HS-27A (cell line): ENCODE results near the gene RPS16.
A peak's percentile ranks its signal among the peaks of the same experiment; 100 is the strongest.
"Not testable (repeated sequence)": the region's sequence is repeated elsewhere in the genome, so short reads cannot be mapped to it uniquely, and the experiment has no call there.

Experiments
- DNase-seq: peaks from one replicate; pipeline ENCODE4 v3.0.0-alpha.2; 2012; ENCODE audit warnings: low read depth, missing footprints

Gene RPS16

DNA sequence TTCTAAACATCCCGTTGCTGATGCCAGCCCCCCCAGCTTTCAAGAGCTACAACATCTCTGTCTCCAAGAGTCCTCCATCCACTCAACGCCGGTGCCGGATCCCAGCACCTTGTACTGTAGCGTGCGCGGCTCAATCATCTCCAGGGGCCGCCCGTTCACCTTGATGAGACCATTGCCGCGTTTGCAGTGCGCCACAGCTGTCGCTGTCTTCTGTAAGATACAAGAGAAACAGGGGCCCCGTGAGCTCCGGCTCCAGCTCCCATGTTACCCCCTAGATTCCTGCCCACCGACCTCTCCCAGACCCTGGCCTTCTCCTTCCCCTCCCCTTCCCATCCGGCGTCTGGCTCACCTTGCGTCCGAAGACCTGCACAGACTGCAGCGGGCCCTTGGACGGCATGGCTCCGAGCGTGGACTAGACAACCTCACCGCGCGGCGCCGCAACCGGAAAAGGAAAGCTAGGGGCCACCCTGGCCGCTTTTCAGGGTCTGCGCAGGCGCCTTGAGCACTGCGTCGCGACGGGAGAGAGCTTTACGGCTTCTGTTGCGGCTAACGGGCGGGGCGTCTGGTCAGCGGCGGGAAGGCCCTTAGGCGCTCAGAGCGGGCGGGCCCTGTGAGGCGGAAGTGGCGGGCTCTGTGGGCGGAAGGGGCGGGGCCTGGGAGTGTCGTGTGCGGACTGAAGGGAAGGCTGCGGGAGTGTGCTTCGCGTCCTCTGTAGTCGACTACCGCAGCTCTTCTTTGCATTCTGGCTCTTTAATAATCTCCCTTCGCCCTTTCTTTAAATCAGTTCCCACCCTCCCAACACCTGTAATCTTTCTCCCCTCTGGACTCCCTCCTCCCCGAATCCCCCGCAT is at the start of gene RPS16:
RPS16 (minus strand) TSS at position 451 of the 851 bp plus-strand sequence; CDS start at position 397, 54 bp downstream.
- DNase-seq: peak; percentile 98

DNA sequence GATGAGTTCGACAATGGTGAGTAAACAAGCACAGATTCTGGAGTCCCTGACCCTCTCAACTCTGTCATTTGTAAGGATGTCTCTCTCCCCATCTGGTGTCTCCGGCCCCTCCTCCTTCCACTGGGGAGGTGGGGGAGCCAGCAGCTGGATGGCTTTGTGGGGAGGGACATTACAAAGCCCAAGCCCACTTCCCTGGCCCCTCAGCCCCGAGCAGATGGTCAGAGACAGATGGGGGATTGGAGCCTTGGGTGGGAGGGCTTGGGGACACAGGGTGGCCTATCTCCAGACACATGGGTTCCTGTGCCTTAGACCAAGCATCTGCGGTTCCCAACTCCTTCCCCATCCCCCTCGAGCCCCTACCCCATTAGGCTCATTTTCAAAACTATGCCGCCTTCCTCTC is 47.4 kb upstream of the RPS16 start:
- DNase-seq: no peak

DNA sequence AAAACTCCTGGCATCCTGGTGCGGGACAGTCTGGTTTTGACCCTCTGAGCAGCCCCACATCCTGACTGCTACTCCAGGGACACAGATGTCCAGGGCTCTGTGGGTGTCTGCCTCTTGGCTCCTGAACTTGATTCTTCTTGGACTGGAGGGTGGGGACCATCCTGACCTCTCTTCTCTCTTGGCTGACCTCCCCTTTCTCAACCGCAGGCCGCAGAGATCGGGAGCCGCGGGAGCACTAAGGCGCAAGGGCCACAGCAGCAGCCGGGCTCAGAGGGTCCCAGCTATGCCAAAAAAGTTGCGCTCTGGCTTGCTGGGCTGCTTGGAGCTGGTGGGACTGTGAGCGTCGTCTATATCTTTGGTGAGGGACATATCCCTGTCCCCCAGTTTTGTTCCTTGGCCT is 45.9 kb upstream of the RPS16 start:
- no peak for DNase-seq

DNA sequence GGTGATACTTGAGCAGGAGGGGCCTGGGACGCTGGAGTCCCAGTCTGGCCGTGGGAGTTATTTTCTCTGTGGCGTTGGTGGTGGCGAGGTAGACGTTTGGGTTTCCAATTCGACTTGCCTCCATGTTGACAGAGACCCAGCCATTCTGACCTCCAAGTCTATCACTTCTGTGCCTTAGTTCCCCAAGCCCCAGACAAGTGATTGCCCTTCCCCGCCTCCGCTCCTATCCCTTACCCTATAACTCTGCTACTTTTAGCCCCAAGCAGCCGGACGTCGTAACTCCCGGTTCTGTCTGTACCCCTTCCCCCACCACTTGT is 45.4 kb upstream of the RPS16 start:
- DNase-seq: no peak

DNA sequence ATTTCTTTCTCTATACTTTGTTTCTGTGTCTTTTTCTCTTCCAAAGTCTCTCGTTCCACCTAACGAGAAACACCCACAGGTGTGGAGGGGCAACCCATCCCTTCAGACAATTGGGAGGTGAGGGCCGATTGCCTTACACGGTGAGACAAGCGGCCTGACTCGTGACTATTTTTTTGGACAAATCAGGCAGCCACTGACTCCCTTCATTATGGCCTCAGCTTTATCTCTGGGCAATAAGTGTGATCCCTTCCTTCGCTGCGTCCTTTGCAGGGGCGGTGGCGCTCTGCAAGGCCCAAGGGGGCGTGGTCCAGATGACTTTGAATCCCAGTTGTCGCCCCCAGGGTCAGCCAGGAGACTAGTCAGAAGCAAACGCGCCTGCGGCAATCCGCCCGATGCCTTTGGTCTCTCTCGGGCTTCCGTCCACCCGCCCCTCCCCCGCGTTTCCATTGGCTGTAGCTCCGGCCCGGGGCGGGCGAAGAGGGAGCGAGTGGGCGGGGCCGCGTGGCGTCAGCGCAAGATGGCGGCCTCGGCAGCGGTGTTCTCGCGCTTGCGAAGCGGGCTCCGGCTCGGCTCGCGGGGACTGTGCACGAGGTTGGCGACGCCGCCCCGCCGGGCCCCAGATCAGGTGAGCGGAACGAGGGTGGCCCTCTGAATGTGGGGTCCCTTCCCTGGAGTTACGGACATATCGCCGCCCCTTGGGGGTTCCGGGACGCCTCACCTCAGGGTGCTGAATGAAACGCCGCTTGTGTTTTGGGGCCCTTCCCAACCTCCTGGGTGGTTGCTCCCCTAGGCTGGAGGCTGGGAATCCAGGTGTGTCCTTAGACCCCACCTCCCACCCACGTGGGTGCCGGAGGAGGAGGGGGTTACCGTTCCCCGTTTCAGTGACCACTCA is 44.8 kb upstream of the RPS16 start, which contains the start of gene TIMM50:
TIMM50 (plus strand) TSS at position 502 of the 892 bp plus-strand sequence; CDS start at position 518, 16 bp downstream.
- DNase-seq: peak; percentile 91

DNA sequence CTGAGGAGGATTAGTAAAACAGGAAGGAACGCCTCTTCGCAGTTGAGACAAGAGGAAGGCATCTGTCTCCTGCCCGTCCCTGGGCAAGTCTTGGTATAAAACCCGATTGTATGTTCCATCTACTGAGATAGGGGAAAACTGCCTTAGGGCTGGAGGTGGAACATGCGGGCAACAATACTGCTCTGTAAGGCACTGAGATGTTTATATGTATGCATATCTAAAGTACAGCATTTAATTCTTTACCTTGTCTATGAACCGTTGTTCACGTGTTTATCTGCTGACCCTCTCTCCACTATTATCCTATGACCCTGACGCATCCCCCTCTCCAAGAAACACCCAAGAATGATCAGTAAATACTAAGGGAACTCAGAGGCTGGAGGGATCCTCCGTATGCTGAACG is 44.2 kb upstream of the RPS16 start:
- no peak for DNase-seq

DNA sequence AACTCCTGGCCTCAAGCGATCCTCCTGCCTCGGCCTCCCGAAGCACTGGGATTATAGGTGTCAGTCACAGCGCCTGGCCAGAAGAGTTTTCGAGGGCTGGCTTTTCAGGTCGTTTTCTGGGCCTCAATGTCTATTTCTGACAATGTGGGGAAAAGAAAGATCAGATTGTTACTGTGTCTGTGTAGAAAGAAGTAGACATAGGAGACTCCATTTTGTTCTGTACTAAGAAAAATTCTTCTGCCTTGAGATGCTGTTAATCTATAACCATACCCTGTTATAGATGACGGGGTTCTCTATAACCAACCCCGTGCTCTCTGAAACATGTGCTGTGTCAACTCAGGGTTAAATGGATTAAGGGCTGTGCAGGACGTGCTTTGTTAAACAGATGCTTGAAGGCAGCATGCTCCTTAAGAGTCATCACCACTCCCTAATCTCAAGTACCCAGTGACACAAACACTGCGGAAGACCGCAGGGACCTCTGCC is 43.6 kb upstream of the RPS16 start:
- not testable (repeated sequence) for DNase-seq

DNA sequence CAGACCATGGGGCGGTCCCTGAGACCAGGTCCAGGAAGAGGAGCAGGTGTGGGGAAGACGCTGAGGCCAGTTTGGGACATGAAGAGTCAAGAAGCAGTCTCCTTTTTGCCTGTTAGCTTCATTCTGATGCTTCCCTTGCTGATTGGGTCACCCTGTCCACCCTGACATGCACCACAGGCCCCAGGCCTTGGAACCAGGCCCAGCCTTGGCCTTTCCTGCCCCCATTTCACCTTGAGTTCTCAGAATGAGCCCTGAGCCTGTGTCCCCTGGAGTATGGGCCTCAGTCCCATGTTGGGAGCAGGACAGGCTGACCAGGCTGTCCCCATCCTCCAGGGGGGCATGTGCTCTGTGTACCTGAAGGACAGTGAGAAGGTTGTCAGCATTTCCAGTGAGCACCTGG is 40.0 kb upstream of the RPS16 start:
- no peak for DNase-seq

DNA sequence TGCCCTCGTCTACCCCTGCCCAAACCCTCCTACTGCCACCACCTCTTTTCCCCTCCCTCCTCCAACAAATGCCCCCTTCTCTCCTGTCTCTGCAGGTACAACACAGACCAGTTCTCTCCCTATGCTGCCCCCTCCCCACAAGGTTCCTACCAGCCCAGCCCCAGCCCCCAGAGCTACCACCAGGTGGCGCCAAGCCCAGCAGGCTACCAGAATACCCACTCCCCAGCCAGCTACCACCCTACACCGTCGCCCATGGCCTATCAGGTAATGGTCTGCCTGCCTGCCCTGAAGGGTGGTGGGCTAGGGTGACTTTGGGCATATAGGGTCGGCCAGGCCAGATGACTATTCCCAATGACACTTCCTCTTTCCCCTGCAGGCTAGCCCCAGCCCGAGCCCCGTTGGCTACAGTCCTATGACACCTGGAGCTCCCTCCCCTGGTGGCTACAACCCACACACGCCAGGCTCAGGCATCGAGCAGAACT is 38.4 kb upstream of the RPS16 start:
- no peak for DNase-seq

DNA sequence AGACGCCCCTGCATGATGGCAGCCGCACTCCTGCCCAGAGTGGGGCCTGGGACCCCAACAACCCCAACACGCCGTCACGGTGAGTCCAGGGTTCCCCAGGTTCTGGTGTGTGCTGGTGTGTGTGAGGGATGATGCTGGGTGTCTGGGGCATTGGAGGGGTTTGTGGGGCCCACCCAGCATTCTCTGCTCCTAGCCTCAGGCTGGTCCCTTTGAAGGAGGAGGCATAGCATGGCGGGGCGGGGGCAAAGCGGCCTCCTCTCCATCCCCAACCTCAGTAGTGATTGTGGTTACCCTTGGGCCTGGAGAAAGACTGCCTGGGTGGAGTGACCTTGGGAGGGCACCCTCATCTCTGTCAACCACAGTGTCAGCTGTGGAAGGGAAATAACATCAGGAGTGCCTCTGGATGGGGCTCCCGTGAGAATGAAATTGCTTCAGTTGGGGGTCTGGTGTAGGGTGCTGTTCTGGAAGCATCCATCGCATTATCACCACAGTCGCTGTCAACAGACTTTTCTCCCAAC is 37.8 kb upstream of the RPS16 start:
- DNase-seq: no peak

DNA sequence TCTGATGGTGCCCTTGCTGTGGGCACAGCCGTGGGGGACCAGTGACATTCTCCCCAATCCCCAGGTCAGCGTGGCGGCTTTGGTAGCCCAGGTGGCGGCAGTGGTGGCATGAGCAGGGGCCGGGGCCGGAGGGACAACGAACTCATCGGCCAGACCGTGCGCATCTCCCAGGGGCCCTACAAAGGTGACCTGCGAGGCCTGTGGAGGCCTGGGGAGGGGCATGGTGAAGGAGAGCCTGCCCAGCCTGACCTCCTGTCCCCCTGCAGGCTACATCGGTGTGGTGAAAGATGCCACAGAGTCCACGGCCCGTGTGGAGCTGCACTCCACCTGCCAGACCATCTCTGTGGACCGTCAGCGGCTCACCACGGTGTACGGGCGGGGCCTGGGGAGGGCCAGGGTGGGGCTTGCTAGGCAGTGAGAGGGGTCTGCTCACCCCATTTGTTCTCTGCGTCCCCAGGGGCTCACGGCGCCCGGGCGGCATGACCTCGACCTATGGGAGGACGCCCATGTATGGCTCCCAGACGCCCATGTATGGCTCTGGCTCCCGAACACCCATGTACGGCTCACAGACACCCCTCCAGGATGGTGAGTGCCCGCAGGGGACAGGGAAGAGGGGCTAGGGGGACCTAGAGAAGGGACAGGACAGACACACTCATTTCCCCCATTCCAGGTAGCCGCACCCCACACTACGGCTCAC is 37.1 kb upstream of the RPS16 start:
- no peak for DNase-seq

DNA sequence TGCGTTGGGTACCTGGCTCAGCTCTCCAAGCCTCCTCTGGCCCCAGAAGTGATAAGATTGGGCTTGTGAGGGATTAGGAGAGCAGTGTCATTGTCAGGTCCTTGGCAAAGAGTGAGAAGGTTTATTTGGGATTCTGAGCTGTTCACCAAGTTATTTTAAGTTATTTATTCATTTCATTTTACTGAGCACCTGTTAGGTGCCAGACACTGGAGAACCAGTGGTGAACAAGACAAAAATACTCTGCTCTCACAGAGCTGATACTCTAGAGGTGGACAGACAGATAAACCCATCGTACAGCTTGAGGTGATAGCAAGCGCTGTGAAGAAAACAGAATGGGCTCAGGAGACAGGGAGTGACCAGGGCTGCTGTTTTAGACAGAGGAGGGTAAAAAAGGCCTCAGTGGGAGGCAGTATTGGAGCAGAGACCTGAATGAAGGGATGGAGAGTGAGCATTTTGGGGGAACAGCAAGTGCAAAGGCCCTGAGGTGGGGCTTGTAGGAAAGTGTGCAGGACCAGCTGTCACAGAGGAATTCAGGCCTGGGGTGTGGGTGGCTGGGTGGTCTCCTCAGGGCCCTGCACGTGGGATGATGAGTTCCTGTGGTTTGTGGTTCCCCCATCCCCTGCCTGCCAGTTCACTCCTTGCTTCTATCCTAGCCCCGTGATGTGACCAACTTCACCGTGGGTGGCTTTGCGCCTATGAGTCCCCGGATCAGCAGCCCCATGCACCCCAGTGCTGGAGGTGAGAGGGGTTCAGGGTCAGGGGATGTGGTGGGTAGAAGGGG is 36.2 kb upstream of the RPS16 start:
- DNase-seq: no peak

DNA sequence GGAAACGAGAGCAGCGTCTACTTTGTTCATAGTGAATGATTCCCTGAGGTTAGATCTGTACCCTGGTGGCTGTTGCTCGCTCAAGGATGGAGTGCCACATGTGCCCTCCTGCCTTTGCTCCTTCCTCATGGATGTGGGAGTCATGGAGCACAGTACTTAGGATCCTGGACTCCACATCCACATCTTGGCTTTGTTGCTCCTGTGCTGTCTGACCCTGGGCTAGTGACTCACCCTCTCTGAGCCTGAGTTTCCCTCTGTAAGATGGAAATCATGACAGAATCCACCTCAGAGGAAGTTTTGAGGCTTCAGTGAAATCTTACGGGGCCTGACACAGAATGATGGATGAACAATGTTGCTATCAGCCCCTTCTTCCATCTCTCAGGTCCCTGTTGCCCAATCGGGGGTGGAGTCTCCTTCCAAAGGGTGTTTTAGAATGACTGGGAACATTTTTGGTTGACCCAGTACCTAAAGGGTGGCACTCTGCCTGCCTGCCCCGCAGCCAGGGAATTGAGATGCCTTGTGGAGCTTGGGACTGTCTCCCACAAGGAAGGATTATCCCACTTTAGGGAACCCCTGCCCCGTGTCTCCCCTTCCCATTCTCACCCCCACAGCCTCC is 35.1 kb upstream of the RPS16 start:
- no peak for DNase-seq

DNA sequence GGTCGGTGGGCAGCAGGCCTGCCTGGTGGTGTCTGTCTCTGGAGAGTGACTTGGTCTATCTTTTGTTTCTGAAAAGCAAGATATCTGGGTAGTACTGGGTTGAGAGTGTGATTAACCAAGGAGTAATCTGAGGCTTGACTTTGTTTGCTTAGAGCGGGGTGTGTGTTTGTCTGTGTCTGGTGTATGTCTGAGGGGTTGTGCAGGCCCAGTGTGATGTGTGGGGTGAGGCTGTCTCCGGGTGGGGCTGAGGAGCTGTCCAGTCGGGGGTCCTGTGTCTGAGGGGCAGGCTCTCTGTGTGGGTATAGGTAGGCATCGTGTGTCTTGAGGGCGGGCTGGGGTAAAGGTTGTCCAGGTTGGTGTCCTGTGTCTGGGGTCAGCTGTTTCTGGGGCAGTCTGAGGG is 33.8 kb upstream of the RPS16 start:
- no peak for DNase-seq

DNA sequence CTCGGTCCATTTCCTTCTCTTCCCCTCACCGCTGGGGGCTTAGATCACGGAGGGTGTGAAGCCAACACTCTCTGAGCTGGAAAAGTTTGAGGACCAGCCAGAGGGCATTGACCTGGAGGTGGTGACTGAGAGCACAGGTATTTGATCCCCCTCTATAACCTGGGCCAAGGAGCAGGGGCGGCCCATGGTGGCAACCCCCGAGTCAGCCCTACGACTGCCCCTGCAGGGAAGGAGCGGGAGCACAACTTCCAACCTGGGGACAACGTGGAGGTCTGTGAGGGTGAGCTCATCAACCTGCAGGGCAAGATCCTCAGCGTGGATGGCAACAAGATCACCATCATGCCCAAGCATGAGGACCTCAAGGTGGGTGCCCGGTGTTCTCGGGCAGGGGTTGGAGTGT is 33.3 kb upstream of the RPS16 start:
- DNase-seq: no peak

DNA sequence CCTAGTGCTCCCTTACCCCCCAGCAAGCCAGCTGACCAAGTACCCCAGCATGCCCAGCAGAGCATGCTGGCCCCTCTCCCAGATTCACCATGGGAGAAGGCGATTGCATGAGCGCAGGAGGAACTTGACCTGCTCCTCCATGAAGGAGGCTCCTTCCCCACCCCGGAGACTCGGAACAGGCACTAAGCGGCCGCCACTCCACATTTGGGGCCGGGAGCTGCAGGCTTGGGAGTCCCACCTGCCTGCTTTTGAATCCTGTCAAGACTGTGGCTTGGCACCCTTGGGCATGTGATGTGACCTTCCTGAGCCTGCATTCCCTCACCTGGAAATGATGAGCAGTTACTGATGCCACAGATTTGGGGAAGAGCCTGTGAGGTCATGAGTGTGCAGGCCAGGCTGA is 32.2 kb upstream of the RPS16 start:
- no peak for DNase-seq

DNA sequence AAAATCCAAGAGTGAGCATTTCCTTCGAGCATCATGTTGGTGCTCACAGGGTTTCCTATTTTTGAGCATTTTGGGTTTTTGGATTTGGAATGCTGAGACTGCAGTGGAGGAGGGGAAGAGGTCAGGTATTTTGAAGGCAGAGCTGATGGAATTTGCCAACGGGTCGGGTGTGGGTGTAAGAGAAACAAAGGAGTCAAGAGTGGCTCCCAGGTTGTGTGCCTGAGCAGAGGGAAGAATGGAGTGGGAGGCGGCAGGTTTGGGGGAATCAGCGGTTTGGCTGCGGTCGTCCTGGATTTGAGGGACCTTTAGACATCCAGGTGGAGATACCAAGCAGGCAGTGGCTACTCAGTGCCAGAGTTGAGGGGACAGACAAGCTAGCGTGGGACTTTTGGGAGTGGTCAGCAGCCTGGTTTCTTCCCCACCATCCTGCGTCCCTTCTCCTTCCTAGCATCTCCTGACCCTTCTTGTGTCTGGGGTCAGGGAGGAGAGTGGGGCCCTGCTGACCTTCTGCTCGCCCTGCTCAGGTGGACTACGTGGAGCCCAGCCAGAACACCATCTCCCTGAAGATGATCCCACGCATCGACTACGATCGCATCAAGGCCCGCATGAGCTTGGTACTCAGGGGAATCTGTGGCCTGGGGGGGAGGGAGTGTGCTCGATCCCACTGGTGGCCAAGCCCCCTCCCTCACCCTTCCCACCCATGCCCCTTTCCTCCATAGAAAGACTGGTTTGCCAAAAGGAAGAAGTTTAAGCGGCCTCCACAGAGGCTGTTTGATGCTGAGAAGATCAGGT is 30.4 kb upstream of the RPS16 start:
- DNase-seq: no peak

DNA sequence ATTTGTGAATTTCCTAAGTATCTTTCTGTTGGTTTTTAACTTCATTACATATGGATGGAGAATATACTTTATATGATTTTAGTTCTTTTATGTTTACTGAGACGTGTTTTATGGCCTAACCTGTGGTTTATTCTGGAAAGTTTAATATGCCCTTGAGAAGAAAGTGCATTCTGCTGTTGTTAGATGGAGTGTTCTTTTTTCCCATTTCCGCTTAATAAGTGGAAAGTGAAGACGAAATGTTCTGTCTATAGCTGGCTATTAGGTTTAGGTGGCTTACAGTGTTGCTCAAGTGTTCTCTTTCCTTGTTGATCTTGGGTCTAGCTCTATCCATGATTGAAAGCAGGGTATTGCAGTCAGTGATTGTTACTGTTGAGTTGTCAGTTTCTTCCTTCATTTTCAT is 27.7 kb upstream of the RPS16 start:
- DNase-seq: no peak

DNA sequence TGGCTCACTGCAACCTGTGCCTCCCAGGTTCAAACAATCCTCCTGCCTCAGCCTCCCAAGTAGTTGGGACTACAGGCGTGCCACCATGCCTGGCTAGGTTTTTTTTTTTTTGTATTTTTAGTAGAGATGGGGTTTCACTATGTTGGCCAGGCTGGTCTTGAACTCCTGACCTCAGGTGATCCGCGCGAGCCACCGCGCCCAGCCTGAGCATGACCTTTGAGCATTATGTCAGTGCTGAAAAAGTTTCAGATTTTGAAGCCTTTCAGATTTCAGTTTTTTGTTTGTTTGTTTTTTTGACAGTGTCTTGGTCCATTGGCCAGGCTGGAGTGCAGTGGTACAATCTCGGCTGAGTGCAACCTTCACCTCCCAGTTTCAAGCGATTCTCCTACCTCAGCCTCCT is 15.5 kb upstream of the RPS16 start:
- DNase-seq: not testable (repeated sequence)
